PC-3 (cell line): Measurements from ENCODE around the gene SYPL1. TPM values are rescaled to one million over a fixed set of nuclear protein-coding genes. Genes with fewer than 3 reads are reported as not detected.

ENCODE experiments used
- ATAC-seq: fragments of 200-7000 bp; cut with Tn5 transposase; 2 replicates; pipeline ENCODE4 v1.9.1; 2020; ENCODE audit warnings: mild to moderate bottlenecking, moderate library complexity
- BruUV-seq: library from RNA; stranded (reverse); fragments of 400-500 nt; replicated peaks from 2 replicates; lab custom pipeline; 2021; lab: Mats Ljungman, UMichigan
- CTCF ChIA-PET: fragments of 300-600 bp; sonication (Branson Sonifier 250); formaldehyde crosslinking; loops from one replicate; lab custom pipeline; 2022; ENCODE audit warnings: antibody characterized with exemption; lab: Charles Lee
- POLR2A ChIA-PET: fragments of 300-600 bp; sonication (Branson Sonifier 250); formaldehyde crosslinking; loops from one replicate; lab custom pipeline; 2022; ENCODE audit warnings: antibody characterized with exemption; ENCODE audit not compliant: unreplicated experiment; lab: Charles Lee
- DNase-seq: peaks from one replicate; pipeline ENCODE4 v3.0.0-alpha.2; 2015
- H2AFZ ChIP-seq: fragments of 300-600 bp; sonication (generic); 2 replicates; pipeline ENCODE4 v1.6.0; 2016; ENCODE audit warnings: antibody characterized with exemption, low read length
- H3F3A ChIP-seq: fragments of 300-600 bp; sonication (generic); one replicate; pipeline ENCODE4 v1.6.0; 2017; ENCODE audit warnings: antibody characterized with exemption, low read length, control low read depth, mild to moderate bottlenecking; ENCODE audit not compliant: unreplicated experiment
- H3K27ac ChIP-seq: fragments of 300-600 bp; sonication (generic); 2 replicates; pipeline ENCODE4 v1.5.1; 2016; ENCODE audit warnings: mild to moderate bottlenecking, low read length
- H3K27me3 ChIP-seq: fragments of 300-600 bp; sonication (generic); 2 replicates; pipeline ENCODE4 v1.6.1; 2016; ENCODE audit warnings: low read length, mixed read lengths
- H3K36me3 ChIP-seq: fragments of 300-600 bp; sonication (generic); 2 replicates; pipeline ENCODE4 v1.6.1; 2016; ENCODE audit warnings: low read depth, mixed run types, low read length, mixed read lengths
- H3K4me1 ChIP-seq: fragments of 300-600 bp; sonication (generic); 2 replicates; pipeline ENCODE4 v1.5.1; 2016; ENCODE audit warnings: low read length; ENCODE audit not compliant: insufficient read depth
- H3K4me2 ChIP-seq: fragments of 300-600 bp; sonication (generic); 2 replicates; pipeline ENCODE4 v1.6.0; 2016; ENCODE audit warnings: low read length
- H3K4me3 ChIP-seq: fragments of 300-600 bp; sonication (generic); 2 replicates; pipeline ENCODE4 v1.5.1; 2016; ENCODE audit warnings: mild to moderate bottlenecking, low read length, mixed read lengths
- H3K79me2 ChIP-seq: fragments of 300-600 bp; sonication (generic); 2 replicates; pipeline ENCODE4 v1.6.1; 2017; ENCODE audit warnings: low read length, mixed read lengths
- H3K9ac ChIP-seq: fragments of 300-600 bp; sonication (generic); 2 replicates; pipeline ENCODE4 v1.6.0; 2016; ENCODE audit warnings: mild to moderate bottlenecking, low read length
- H3K9me2 ChIP-seq: fragments of 300-600 bp; sonication (generic); replicated peaks from 2 replicates; pipeline ENCODE4 v1.6.1; 2016; ENCODE audit warnings: mixed run types, low read length, mixed read lengths
- H3K9me3 ChIP-seq: fragments of 300-600 bp; sonication (generic); 2 replicates; pipeline ENCODE4 v1.6.1; 2016; ENCODE audit warnings: low read length, mixed read lengths
- H4K20me1 ChIP-seq: fragments of 300-600 bp; sonication (generic); 2 replicates; pipeline ENCODE4 v1.6.1; 2016; ENCODE audit warnings: low read length, mixed read lengths
- EZH2 ChIP-seq: fragments of 300-600 bp; sonication (generic); IDR thresholded peaks from one replicate; pipeline ENCODE4 v1.6.1; 2017; ENCODE audit warnings: antibody characterized with exemption, mild to moderate bottlenecking, low read length; ENCODE audit not compliant: unreplicated experiment
- EZH2phosphoT487 ChIP-seq: fragments of 300-600 bp; sonication (generic); IDR thresholded peaks from 2 replicates; pipeline ENCODE4 v1.6.1; 2018; ENCODE audit warnings: mild to moderate bottlenecking, antibody characterized with exemption, low read length, borderline replicate concordance
- intact Hi-C: fragments of 100-400 bp; cut with micrococcal nuclease; formaldehyde crosslinking; loops from 2 replicates; pipeline ENCODE4 v1.9.0; 2023
- total RNA-seq: library from RNA; depleted of rRNA; stranded (reverse); fragments of >200 nt; gene quantifications from 2 replicates; pipeline ENCODE4 v1.2.3, GENCODE V29; 2014
- TF ChIP-seq, protein P1 (sequence below): fragments of 300-600 bp; sonication (generic); conservative IDR thresholded peaks from 2 replicates; pipeline ENCODE4 v1.5.1; 2017; ENCODE audit warnings: antibody characterized with exemption, low read depth, mild to moderate bottlenecking, low read length

SYPL1 gene
- total RNA-seq, 1 experiment from 2014 or later: 45.9 TPM

DNA sequence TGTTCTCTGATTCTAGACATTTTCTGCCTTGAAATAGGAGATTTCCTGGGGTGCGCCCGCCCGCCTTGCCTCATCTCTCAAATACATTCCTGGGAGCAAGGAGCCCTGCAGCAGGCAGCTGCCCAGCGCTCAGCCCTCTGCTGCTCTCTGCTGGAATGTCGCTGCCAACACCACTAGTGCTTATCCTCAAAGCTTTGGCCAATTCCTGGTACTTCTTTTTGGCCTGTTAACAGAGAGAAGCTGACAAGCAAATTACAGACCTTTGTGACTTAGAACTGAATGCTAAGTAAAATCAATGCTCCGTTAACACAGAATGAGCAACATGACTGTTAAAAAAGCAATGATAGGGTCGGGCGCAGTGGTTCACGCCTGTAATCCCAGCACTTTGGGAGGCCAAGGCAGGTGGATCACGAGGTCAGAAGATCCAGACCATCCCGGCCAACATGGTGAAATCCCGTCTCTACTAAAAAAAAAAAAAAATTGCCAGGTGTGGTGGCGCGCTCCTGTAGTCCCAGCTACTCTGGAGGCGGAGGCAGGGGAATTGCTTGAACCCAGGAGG, 41.9 kb upstream of the SYPL1 start:
- Histone ChIP-seq H3K27me3 (no peaks in the 10 kb centered on the region), H3K9me2 (no peaks in the 10 kb centered on the region), H3K9ac (no peak overlapping the region), H3K36me3 (no peaks in the 10 kb centered on the region), H4K20me1 (no peaks in the 10 kb centered on the region), H3K4me3 (peak overlapping the region; percentile 39; the same call in 1 of the 2 replicates), H2AFZ (peak overlapping the region; percentile 57), H3K27ac (no peak overlapping the region), H3K79me2 (no peaks in the 10 kb centered on the region), H3F3A (no peaks in the 10 kb centered on the region), H3K9me3 (no peaks in the 10 kb centered on the region), H3K4me1 (peaks cover 8% of the 10 kb centered on the region), H3K4me2 (peak overlapping the region; percentile 67)
- no TSS peak for BruUV-seq
- DNase-seq (peak; percentile 93), ATAC-seq (peak; percentile 99)
- ChIA-PET CTCF (interaction anchor here (0.6 to 1.7 kb wide), 12 partner anchors 13 to 686 kb away, joined by 3 to 10 read pairs (median 4); partner anchors contain the start of gene SYPL1), POLR2A (interaction anchor here (0.6 to 0.7 kb wide), 3 partner anchors 8 to 88 kb away, joined by 3 to 6 read pairs (median 3); no protein-coding TSS in a partner anchor)
- TF ChIP-seq, protein P1, sequence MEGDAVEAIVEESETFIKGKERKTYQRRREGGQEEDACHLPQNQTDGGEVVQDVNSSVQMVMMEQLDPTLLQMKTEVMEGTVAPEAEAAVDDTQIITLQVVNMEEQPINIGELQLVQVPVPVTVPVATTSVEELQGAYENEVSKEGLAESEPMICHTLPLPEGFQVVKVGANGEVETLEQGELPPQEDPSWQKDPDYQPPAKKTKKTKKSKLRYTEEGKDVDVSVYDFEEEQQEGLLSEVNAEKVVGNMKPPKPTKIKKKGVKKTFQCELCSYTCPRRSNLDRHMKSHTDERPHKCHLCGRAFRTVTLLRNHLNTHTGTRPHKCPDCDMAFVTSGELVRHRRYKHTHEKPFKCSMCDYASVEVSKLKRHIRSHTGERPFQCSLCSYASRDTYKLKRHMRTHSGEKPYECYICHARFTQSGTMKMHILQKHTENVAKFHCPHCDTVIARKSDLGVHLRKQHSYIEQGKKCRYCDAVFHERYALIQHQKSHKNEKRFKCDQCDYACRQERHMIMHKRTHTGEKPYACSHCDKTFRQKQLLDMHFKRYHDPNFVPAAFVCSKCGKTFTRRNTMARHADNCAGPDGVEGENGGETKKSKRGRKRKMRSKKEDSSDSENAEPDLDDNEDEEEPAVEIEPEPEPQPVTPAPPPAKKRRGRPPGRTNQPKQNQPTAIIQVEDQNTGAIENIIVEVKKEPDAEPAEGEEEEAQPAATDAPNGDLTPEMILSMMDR: peak; percentile 99
- no peak for TF ChIP-seq EZH2
- intact Hi-C loops: loop anchor here (1.0 to 10.0 kb wide), 6 partner anchors 42 to 499 kb away; partner anchors contain the start of genes ATXN7L1 and SYPL1

DNA sequence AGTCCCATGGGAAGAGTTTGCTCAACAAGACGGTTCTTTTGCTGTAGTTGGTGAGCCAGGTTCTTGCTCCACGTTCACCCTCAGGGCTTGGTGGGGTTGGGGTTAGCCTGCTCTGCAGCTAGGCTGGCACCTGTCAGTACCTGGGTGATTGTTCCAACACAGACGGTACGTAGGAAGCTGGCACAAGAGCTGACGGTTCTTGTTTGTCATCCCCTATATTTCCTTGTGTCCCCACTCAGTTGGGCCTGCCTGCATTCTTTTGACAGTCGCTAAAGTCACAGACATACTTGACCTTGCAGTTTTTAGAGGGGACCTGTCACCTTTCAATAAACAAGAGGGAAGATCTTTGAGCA, 40.2 kb upstream of the SYPL1 start:
- Histone ChIP-seq H3K27ac (no peak overlapping the region), H3K9me3 (no peaks in the 10 kb centered on the region), H3K27me3 (no peaks in the 10 kb centered on the region), H3F3A (no peaks in the 10 kb centered on the region), H3K4me1 (peaks cover 8% of the 10 kb centered on the region), H4K20me1 (no peaks in the 10 kb centered on the region), H3K4me3 (no peak overlapping the region), H3K79me2 (no peaks in the 10 kb centered on the region), H2AFZ (no peak overlapping the region), H3K36me3 (no peaks in the 10 kb centered on the region), H3K9ac (no peak overlapping the region), H3K4me2 (no peak overlapping the region), H3K9me2 (no peaks in the 10 kb centered on the region)
- POLR2A ChIA-PET: no interaction called here
- intact Hi-C loops: loop anchor here (2.0 to 10.0 kb wide), 5 partner anchors 40 to 497 kb away; partner anchors contain the start of genes ATXN7L1 and SYPL1
- CTCF ChIA-PET: no interaction called here
- ATAC-seq: no peak
- TF ChIP-seq EZH2: no peak
- TF ChIP-seq, protein P1: no peak
- TF ChIP-seq EZH2phosphoT487: no peak
- no peak for DNase-seq
- BruUV-seq: no TSS peak
